ENCODE data around the gene HCK.

DNA sequence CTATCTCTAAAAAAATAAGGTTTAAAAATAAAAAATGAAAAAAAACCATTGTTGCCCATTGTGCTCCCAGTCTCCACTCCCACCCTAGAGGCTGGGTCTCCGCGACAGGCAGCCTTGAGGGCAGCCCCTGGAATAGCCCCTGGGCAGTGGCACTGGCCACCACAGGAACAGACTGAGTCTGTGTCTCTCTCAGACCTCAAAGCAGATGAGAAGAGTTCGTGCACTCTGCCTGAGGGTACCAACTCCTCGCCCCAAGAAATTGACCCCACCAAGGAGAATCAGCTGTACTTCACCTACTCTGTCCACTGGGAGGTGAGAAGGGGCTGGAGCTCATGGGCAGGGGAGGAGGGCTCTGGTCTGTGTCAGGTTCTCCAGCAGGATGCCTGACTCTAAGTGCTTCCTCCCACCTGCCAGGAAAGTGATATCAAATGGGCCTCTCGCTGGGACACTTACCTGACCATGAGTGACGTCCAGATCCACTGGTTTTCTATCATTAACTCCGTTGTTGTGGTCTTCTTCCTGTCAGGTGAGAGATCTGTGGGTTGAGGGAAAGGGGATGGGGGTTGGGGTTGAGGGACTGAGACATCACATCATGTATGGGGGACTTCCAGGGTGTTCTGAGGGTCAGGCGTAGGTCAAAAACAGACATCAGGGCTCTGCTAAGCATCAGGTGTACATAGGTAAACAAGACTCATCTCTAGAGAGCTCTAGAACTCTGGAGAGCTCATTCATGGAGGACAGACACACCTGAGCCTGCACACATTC lies 93.0 kb downstream of the HCK start:
- TF ChIP-seq, protein P1, sequence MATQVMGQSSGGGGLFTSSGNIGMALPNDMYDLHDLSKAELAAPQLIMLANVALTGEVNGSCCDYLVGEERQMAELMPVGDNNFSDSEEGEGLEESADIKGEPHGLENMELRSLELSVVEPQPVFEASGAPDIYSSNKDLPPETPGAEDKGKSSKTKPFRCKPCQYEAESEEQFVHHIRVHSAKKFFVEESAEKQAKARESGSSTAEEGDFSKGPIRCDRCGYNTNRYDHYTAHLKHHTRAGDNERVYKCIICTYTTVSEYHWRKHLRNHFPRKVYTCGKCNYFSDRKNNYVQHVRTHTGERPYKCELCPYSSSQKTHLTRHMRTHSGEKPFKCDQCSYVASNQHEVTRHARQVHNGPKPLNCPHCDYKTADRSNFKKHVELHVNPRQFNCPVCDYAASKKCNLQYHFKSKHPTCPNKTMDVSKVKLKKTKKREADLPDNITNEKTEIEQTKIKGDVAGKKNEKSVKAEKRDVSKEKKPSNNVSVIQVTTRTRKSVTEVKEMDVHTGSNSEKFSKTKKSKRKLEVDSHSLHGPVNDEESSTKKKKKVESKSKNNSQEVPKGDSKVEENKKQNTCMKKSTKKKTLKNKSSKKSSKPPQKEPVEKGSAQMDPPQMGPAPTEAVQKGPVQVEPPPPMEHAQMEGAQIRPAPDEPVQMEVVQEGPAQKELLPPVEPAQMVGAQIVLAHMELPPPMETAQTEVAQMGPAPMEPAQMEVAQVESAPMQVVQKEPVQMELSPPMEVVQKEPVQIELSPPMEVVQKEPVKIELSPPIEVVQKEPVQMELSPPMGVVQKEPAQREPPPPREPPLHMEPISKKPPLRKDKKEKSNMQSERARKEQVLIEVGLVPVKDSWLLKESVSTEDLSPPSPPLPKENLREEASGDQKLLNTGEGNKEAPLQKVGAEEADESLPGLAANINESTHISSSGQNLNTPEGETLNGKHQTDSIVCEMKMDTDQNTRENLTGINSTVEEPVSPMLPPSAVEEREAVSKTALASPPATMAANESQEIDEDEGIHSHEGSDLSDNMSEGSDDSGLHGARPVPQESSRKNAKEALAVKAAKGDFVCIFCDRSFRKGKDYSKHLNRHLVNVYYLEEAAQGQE (IDR thresholded peaks at IDR 0.05): no peak
- TF ChIP-seq, protein P2, sequence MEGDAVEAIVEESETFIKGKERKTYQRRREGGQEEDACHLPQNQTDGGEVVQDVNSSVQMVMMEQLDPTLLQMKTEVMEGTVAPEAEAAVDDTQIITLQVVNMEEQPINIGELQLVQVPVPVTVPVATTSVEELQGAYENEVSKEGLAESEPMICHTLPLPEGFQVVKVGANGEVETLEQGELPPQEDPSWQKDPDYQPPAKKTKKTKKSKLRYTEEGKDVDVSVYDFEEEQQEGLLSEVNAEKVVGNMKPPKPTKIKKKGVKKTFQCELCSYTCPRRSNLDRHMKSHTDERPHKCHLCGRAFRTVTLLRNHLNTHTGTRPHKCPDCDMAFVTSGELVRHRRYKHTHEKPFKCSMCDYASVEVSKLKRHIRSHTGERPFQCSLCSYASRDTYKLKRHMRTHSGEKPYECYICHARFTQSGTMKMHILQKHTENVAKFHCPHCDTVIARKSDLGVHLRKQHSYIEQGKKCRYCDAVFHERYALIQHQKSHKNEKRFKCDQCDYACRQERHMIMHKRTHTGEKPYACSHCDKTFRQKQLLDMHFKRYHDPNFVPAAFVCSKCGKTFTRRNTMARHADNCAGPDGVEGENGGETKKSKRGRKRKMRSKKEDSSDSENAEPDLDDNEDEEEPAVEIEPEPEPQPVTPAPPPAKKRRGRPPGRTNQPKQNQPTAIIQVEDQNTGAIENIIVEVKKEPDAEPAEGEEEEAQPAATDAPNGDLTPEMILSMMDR (IDR thresholded peaks at IDR 0.05): no peak
- no peak for TF ChIP-seq MAFK (IDR thresholded peaks at IDR 0.05; ENCODE audit: partially characterized antibody)
- no peak for TF ChIP-seq EP300 (IDR thresholded peaks at IDR 0.05)
- TF ChIP-seq, protein P3, sequence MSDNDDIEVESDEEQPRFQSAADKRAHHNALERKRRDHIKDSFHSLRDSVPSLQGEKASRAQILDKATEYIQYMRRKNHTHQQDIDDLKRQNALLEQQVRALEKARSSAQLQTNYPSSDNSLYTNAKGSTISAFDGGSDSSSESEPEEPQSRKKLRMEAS (IDR thresholded peaks at IDR 0.05): no peak
- no peak for TF ChIP-seq POLR2A (IDR thresholded peaks at IDR 0.05; ENCODE audit: low read length)
- no peak for TF ChIP-seq FOXS1 (CRISPR knock-in tag; IDR thresholded peaks at IDR 0.05)
- TF ChIP-seq HEYL (CRISPR knock-in tag; IDR thresholded peaks at IDR 0.05): no peak
- no peak for TF ChIP-seq RAD21 (conservative IDR thresholded peaks at IDR 0.05 in 1 of 2, IDR thresholded peaks at IDR 0.05 in 1 of 2)
- no peak for TF ChIP-seq JUN (IDR thresholded peaks at IDR 0.05)
- TF ChIP-seq, protein P4, sequence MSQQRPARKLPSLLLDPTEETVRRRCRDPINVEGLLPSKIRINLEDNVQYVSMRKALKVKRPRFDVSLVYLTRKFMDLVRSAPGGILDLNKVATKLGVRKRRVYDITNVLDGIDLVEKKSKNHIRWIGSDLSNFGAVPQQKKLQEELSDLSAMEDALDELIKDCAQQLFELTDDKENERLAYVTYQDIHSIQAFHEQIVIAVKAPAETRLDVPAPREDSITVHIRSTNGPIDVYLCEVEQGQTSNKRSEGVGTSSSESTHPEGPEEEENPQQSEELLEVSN (IDR thresholded peaks at IDR 0.05; ENCODE audit: borderline replicate concordance, low read depth): no peak
- TF ChIP-seq SMC3 (IDR thresholded peaks at IDR 0.05): no peak
- TF ChIP-seq CEBPB (IDR thresholded peaks at IDR 0.05): no peak
